GF-D8 (cell line): ENCODE results near the gene PPP1R1C.
A peak's percentile ranks its signal among the peaks of the same experiment; 100 is the strongest.
"Not testable (repeated sequence)": the region's sequence is repeated elsewhere in the genome, so short reads cannot be mapped to it uniquely, and the experiment has no call there.

Experiments used
- DNase-seq: peaks from one replicate; lab custom pipeline; 2025; lab: John Stamatoyannopoulos, UW

The PPP1R1C gene

DNA sequence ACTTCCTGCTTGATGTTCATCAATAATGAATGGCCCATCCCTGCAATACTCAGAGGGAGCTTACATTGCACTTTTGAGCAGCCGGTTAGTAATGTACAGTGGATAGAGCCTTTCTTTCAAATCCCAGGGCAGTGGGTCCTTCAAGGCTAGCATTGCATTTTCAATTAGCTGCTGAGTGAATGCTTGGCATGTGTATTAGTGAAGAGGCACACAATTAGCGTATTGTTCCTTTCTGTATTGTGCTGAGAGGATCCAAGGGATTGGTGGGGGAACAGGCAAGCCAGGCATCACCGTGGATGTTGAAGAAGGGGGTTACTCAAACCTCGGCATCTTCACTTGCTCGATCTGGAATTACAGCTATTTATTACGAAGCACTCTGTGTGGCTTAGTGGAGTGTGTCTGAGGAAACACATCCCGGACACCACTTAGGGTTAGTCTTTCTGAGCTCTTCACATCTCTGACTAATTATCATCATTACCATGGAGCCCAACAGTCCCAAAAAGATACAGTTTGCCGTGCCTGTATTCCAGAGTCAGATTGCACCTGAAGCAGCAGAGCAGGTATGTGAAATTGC, at the start of gene PPP1R1C:
TSS of gene PPP1R1C (plus strand) at position 222 of the 574 bp plus-strand sequence. CDS start at position 480, 258 bp downstream.
- DNase-seq, result no peak

- DNase-seq, result peak; percentile 85
Measured at GRCh38 chr2:181937473-181937872, 48.2 kb upstream of the PPP1R1C start.

- DNase-seq, result no peak
Measured at GRCh38 chr2:181943411-181944124, 42.1 kb upstream of the PPP1R1C start.

GRCh38 chr2:181944164-181944913, 41.3 kb upstream of the PPP1R1C start:
- DNase-seq, result no peak

GRCh38 chr2:181944914-181945291, 40.8 kb upstream of the PPP1R1C start:
- no peak for DNase-seq

DNA sequence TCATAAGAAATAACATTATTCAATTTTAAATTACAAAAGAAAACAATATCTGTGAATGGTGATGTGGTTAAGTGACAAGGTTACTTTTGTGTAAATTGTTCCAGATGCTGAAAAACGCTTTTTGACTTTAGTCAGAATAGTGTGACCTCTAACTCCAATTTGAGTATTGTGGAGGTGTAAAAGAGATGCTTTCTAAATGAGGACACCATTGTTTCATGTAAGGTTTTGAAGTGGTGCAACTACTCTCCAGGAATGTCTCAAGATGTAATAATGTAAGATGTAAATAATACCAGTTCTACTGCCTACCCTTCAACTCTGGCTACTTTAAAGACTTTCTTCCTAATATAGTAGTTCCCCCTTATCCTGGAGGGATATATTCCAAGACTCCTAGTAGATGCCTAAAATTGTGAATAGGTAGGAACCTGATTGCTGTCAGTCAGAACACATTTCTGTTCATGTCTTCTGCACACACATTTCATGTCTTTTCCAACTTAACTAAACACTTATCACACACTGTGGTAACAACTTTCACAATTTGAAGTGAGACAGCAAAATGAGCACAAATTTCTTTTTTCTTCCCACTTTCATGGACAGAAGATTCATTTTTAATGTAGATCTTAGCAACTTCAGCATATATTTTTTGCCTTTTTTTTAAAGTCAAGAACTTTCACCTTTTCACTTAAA, 39.1 kb upstream of the PPP1R1C start:
- no peak for DNase-seq

- no peak for DNase-seq
Measured at GRCh38 chr2:181947273-181947672, 38.4 kb upstream of the PPP1R1C start.

GRCh38 chr2:181948227-181948626, 37.4 kb upstream of the PPP1R1C start:
- DNase-seq, result no peak

DNA sequence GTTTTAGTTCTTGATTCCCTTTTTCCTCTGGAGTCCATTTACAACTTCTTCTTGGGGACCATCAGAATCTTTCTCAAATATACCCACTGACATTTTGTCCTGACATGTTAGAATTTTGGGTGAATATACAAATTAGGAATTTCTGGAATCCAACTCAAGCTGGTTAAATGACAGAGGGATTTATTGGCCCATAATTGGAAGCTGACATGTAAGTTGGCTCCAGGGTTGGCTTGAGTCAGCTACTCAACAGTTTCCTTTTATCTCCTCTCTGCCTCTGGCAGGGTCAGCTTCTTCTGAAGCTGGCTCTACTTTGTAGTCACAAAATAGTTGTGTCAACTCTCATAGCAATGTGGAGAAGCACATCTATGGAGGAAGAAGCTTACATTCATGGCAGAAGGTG, 36.6 kb upstream of the PPP1R1C start:
- no peak for DNase-seq

DNA sequence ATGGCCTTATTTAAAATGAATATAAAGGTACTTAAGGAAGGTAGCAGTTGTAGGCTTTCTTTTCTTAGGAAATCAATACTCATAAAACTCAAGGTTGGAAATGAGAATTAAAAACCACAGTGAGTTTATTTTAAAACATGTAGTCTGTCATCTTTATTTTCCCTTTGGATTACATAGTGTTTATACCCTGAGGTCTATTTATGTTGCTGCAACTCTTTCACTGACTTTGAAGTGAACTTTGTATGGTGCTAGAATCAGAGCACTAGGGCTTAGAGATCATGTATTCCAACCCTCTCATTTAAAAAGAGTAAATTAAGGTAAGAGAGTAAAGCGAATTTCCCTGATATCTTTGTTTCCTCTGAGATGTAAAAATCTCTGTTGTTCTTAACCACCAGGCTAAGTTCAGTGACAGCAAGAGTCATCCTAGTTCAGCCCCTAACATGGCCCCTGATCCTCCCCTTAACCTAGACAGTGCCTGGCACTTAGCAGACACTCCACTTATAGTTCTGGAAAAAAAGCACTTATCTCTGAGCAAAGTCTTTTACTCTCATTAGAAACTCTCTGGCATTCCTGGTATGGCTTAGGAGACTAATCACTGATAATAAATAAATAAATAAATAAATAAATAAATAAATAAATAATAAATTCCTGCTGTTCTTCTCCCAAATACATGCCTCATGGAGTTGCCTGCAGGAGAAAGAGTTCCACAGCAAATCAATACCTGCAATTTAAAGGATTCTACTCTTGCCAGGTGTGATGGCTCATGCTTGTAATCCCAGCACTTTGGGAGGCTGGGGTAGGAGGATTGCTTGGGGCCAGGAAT, 33.0 kb upstream of the PPP1R1C start:
- DNase-seq, result no peak

DNA sequence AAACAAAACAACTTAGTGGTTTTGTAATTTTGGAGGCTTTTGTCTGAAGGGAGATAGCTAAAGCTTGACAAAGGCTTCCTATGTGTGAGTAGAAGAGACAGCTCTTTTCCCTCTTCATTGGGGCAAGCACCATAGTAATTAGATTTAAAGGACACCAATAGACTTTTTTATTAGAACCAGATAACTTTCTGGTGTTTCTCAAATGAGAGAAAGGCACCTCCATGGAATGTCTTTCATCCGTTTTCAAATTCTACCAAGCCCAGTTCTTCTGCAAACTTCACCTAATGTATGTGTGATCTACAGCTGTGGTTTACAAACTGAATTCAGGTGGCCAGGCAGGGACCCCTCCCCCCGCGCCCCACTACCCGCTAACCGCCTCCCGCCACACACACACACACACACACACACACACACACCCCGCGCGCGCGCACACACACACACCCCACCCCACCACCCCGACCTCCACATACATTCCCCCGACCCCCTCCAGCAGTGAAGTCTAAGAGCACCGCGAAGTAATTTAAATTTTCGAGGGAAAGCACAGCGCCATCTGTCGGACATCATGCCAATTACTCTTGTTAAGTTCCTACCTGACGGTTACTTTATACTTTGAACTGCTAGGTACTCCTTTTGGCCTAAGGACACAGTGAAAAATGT, 31.6 kb upstream of the PPP1R1C start:
- DNase-seq, result no peak

DNA sequence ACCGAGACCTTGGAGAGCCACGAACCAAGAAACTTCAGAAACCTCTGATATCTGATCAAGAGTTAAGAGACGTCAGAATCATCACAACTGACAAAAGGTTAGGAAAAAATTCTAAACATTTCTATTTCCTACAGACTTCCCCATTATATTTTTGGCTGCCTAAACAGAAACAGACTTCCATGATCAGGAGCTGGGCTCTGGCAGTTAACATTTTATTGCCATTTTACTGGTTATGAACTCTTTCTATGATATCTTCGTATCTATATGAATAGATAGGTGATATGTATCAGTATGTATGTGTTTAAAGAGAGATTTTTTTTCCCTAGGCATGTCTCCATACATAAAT, 31.1 kb upstream of the PPP1R1C start:
- DNase-seq, result no peak

DNA sequence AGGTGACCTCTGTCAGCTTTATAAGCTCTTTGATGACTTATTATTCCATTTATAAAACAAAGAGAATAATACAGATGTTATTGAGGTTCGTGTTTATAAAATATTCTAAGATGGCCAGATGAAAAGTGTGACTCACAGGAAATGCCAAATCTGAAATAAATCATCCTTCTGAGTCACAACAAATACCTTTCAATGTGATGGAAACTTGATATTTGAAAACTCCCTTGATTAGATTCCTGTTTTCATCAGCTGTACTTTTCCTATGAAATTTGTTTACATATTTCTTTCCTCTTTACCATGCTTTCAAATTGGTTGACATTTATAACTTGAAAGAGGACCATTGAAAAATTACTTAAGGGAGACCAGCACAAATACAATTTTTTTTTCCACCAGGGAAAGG, 30.6 kb upstream of the PPP1R1C start:
- no peak for DNase-seq

DNA sequence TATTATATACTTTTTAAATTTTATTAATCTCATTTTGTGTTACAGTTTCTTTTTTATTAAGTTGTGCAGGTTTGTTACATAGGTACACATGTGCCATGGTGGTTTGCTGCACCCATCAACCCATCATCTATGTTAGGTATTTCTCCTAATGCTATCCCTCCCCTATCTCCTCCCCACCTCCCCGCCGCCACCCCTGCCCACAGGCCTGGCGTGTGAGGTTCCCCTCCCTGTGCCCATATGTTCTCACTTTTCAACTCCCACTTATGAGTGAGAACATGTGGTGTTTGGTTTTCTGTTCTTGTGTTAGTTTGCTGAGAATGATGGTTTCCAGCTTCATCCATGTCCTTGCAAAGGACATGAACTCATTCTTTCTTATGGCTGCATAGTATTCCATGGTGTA, 29.8 kb upstream of the PPP1R1C start:
- not testable (repeated sequence) for DNase-seq

- DNase-seq, result no peak
Measured at GRCh38 chr2:181957668-181958067, 28.0 kb upstream of the PPP1R1C start.

DNA sequence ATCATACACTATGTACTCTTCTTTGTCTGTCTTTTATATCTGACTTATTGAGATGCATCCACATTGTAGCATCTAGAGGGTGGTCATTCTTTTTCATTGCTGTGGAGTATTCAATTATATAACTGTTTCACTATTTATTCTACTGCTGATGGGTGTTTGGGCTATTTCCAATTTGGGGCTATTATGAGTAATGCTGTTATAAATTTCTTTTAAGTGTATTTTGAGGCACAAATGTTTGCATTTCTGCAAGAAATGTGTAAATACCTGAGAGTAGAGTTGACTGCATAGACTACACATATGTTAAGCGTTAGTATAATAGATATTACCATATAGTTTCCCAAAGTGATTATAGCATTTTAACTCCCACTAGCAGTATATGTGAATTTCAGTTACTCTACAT, 26.9 kb upstream of the PPP1R1C start:
- no peak for DNase-seq

DNA sequence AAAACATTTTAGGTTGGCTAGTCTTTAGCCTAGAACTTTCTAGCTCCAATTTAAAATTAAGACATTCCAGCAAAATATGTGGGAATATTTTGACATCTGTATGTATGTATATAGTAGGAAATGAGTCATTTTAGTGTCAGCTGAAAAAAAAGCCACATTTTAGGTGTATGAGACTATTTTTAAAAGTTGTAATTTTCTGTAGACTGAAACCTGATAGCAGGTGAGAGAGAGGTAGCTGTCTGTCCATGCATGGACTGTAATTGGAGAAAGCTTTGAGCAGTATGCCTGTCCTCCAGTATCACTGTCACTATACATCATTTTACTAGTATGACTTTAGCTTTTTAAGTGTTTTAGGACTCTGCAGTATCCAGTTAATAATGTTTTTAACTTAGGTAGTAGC, 26.1 kb upstream of the PPP1R1C start:
- DNase-seq, result no peak

DNA sequence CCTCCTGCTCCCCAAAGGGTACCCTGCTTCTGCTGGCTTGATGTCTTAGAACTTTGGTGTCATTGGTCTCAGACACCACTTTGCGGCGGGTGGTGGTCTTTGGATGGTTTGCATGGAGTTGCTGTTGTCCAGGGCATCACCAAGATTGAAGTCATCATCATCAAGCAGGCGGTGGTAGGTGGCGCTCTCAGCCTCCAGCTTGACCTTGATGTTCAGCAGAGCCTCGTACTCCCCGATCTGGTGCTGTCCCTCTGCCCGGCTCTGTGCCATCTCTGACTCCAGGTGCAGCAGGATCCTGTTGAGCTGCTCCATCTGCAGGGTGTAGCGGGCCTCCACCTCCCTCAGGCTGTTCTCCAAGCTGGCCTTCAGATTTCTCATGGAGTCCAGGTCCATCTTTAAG, 24.5 kb upstream of the PPP1R1C start:
- DNase-seq, result not testable (repeated sequence)

DNA sequence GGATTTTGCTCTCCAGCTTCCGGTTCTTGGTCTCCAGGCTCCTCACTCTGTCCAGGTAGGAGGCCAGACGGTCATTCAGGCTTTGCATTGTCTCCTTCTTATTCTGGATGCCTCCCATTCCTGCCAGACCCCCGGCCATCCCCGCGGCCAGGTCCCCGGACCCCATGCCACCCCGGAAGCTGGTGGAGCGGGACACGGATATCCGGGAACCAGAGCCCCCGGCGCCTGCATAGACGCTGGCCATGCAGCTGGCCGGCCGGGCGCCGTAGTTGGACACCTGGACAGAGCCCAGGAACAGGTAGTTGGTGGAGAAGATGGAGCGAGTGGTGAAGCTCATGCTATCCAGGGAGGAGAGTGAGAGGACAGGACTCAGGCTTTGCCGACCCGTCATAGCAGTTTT, 23.5 kb upstream of the PPP1R1C start:
- DNase-seq, result no peak

- no peak for DNase-seq
Measured at GRCh38 chr2:181970160-181970794, 15.4 kb upstream of the PPP1R1C start.

DNA sequence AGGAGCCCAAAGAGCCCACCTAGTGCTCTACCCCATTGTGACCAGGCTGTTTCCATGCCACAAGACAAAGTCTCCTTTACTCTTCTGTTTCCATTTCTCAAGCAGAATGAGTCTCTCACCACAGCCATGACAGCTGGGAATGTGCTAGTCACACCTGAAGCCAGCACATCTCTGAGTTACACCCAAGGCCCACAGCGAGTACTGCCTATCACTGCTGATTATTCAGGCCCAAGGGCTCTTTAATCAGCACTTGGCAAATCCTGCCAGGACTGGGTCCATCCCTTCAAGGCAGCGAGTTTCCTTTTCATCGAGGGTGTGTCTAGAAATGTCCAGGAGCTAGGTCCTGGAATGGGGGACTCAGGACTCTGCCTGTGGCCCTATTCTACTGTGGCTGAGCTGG, 14.6 kb upstream of the PPP1R1C start:
- DNase-seq, result no peak
